IMR-90 (cell line): Measurements from ENCODE around the gene CABP4. TPM values are rescaled to one million over a fixed set of nuclear protein-coding genes. Genes with fewer than 3 reads are reported as not detected.

ENCODE experiments used
- ATAC-seq: fragments of 200-7000 bp; cut with Tn5 transposase; 2 replicates; pipeline ENCODE4 v1.9.1; 2020; ENCODE audit warnings: low read depth, mild to moderate bottlenecking, moderate library complexity
- BruUV-seq: library from RNA; stranded (reverse); fragments of 400-500 nt; replicated peaks from 2 replicates; lab custom pipeline; 2021; lab: Mats Ljungman, UMichigan
- CTCF ChIA-PET: fragments of 300-600 bp; formaldehyde crosslinking; extraction: SDS; loops from one replicate; lab custom pipeline; 2021; ENCODE audit warnings: antibody characterized with exemption; lab: Yijun Ruan, JAX
- POLR2A ChIA-PET: fragments of 300-600 bp; sonication (Branson Sonifier 250); formaldehyde crosslinking; loops from one replicate; lab custom pipeline; 2022; ENCODE audit warnings: antibody characterized with exemption; ENCODE audit not compliant: unreplicated experiment; lab: Charles Lee
- DNase-seq: peaks from one replicate; pipeline ENCODE4 v3.0.0; 2013
- H2AFZ ChIP-seq: replicated peaks from 2 replicates; pipeline ENCODE3; 2013; ENCODE audit warnings: low read length, mild to moderate bottlenecking; ENCODE audit not compliant: poor library complexity
- H2AK5ac ChIP-seq: 2 replicates; pipeline ENCODE4 v1.6.1; 2013; ENCODE audit warnings: low read depth, low read length, inconsistent platforms
- H2AK9ac ChIP-seq: replicated peaks from 2 replicates; pipeline ENCODE3; 2013; ENCODE audit warnings: mild to moderate bottlenecking, low read depth, low read length, moderate library complexity; ENCODE audit not compliant: poor library complexity
- H2BK120ac ChIP-seq: 2 replicates; pipeline ENCODE4 v1.6.1; 2013; ENCODE audit warnings: low read depth, low read length, inconsistent platforms
- H2BK15ac ChIP-seq: 3 replicates; pipeline ENCODE4 v1.6.1; 2013; ENCODE audit warnings: low read depth, low read length, inconsistent platforms
- H2BK20ac ChIP-seq: 2 replicates; pipeline ENCODE4 v1.6.1; 2013; ENCODE audit warnings: low read depth, mild to moderate bottlenecking, inconsistent platforms, low read length, moderate library complexity
- H2BK5ac ChIP-seq: 2 replicates; pipeline ENCODE4 v1.6.1; 2013; ENCODE audit warnings: mild to moderate bottlenecking, low read depth, low read length, inconsistent platforms; ENCODE audit not compliant: poor library complexity, severe bottlenecking
- H3K14ac ChIP-seq: replicated peaks from 2 replicates; pipeline ENCODE4 v1.6.1; 2013; ENCODE audit warnings: low read depth, low read length, inconsistent platforms
- H3K18ac ChIP-seq: 2 replicates; pipeline ENCODE4 v1.6.1; 2013; ENCODE audit warnings: low read depth, low read length, control low read depth
- H3K23ac ChIP-seq: 2 replicates; pipeline ENCODE4 v1.6.1; 2013; ENCODE audit warnings: low read depth, low read length, inconsistent platforms
- H3K27ac ChIP-seq: 2 replicates; pipeline ENCODE4 v1.5.1; 2013; ENCODE audit warnings: mild to moderate bottlenecking, control low read depth, low read length; ENCODE audit not compliant: insufficient read depth
- H3K27me3 ChIP-seq: 2 replicates; pipeline ENCODE4 v1.6.1; 2013; ENCODE audit warnings: low read length; ENCODE audit not compliant: control insufficient read depth, insufficient read depth
- H3K36me3 ChIP-seq: 2 replicates; pipeline ENCODE4 v1.6.1; 2013; ENCODE audit warnings: low read length, mixed read lengths; ENCODE audit not compliant: control insufficient read depth, insufficient read depth
- H3K4ac ChIP-seq: 2 replicates; pipeline ENCODE4 v1.6.1; 2013; ENCODE audit warnings: low read depth, low read length, inconsistent platforms
- H3K4me1 ChIP-seq: 2 replicates; pipeline ENCODE4 v1.6.1; 2013; ENCODE audit warnings: low read length, mixed read lengths; ENCODE audit not compliant: control insufficient read depth, insufficient read depth
- H3K4me2 ChIP-seq: 2 replicates; pipeline ENCODE4 v1.6.1; 2013; ENCODE audit warnings: low read depth, mild to moderate bottlenecking, control low read depth, low read length, moderate library complexity
- H3K4me3 ChIP-seq: 2 replicates; pipeline ENCODE4 v1.5.1; 2013; ENCODE audit warnings: low read depth, mild to moderate bottlenecking, control low read depth, low read length, moderate library complexity; ENCODE audit not compliant: insufficient read depth
- H3K56ac ChIP-seq: 2 replicates; pipeline ENCODE4 v1.6.1; 2013; ENCODE audit warnings: low read length, inconsistent platforms; ENCODE audit not compliant: insufficient read depth; ENCODE audit errors: extremely low read depth
- H3K79me1 ChIP-seq, 2 experiments: 2 replicates each; pipeline ENCODE4 v1.6.1; 2013; ENCODE audit warnings: low read length in 2 of 2, inconsistent platforms in 1 of 2, low read depth in 1 of 2
- H3K9ac ChIP-seq: 2 replicates; pipeline ENCODE4 v1.6.1; 2013; ENCODE audit warnings: low read depth, low read length, control low read depth
- H3K9me1 ChIP-seq: 2 replicates; pipeline ENCODE4 v1.6.1; 2013; ENCODE audit warnings: low read length, inconsistent platforms; ENCODE audit not compliant: insufficient read depth
- H3K9me3 ChIP-seq: 2 replicates; pipeline ENCODE4 v1.6.1; 2013; ENCODE audit warnings: low read length; ENCODE audit not compliant: control insufficient read depth, insufficient read depth
- H4K20me1 ChIP-seq: 2 replicates; pipeline ENCODE4 v1.6.1; 2013; ENCODE audit warnings: low read length, inconsistent platforms; ENCODE audit not compliant: insufficient read depth
- H4K5ac ChIP-seq: 2 replicates; pipeline ENCODE4 v1.6.1; 2013; ENCODE audit warnings: mild to moderate bottlenecking, low read depth, low read length, control low read depth
- H4K8ac ChIP-seq, 2 experiments: 2 replicates each; pipeline ENCODE4 v1.6.1; 2013; ENCODE audit warnings: low read depth in 2 of 2, low read length in 2 of 2, control low read depth in 1 of 2, inconsistent platforms in 1 of 2
- H4K91ac ChIP-seq: 2 replicates; pipeline ENCODE4 v1.6.1; 2013; ENCODE audit warnings: low read depth, low read length, inconsistent platforms; ENCODE audit not compliant: insufficient read depth
- BHLHE40 ChIP-seq: fragments of 150-350 bp; IDR thresholded peaks from 2 replicates; pipeline ENCODE4 v1.6.1; 2016; ENCODE audit warnings: mild to moderate bottlenecking, low read depth, low read length
- CEBPB ChIP-seq: IDR thresholded peaks from 2 replicates; pipeline ENCODE4 v1.6.1; 2012; ENCODE audit warnings: low read depth, low read length, improper control_type of control experiment
- CTCF ChIP-seq: conservative IDR thresholded peaks from 2 replicates; pipeline ENCODE4 v1.5.1; 2012; ENCODE audit warnings: mild to moderate bottlenecking, low read depth, low read length, improper control_type of control experiment
- MAFK ChIP-seq: IDR thresholded peaks from 2 replicates; pipeline ENCODE4 v1.6.1; 2012; ENCODE audit warnings: low read depth, low read length, improper control_type of control experiment
- MAZ ChIP-seq: IDR thresholded peaks from 2 replicates; pipeline ENCODE4 v1.6.1; 2012; ENCODE audit warnings: low read depth, mild to moderate bottlenecking, low read length, improper control_type of control experiment, moderate library complexity, borderline replicate concordance
- NFE2L2 ChIP-seq: fragments of 150-350 bp; IDR thresholded peaks from 2 replicates; pipeline ENCODE4 v1.6.1; 2016; ENCODE audit warnings: low read depth, mild to moderate bottlenecking, low read length
- POLR2A ChIP-seq: IDR thresholded peaks from 2 replicates; pipeline ENCODE4 v1.6.1; 2012; ENCODE audit warnings: mild to moderate bottlenecking, low read depth, low read length
- RAD21 ChIP-seq: IDR thresholded peaks from 2 replicates; pipeline ENCODE4 v1.6.1; 2012; ENCODE audit warnings: low read length, improper control_type of control experiment
- SMC3 ChIP-seq: fragments of 150-350 bp; IDR thresholded peaks from 2 replicates; pipeline ENCODE4 v1.6.1; 2016; ENCODE audit warnings: low read depth, mild to moderate bottlenecking, antibody characterized with exemption, low read length, moderate library complexity
- USF2 ChIP-seq: fragments of 150-350 bp; IDR thresholded peaks from 2 replicates; pipeline ENCODE4 v1.6.1; 2017; ENCODE audit warnings: mild to moderate bottlenecking, antibody characterized with exemption, low read length, low read depth
- WGBS, 2 experiments: methylation state at CpG; one replicate each; pipeline versions ENCODE4 v1.1.5 to v1.1.7; 2013; ENCODE audit warnings: missing lambda C conversion rate in 2 of 2; ENCODE audit not compliant: insufficient read length in 1 of 2; ENCODE audit errors: extremely low coverage in 2 of 2; 5-methylcytosine and 5-hydroxymethylcytosine counted together
- dilution Hi-C: fragments of 300-500 bp; cut with HindIII; formaldehyde crosslinking; loops from one replicate; pipeline ENCODE4 v1.14.3; 2018; ENCODE audit warnings: low sequenced_read_pairs; ENCODE audit not compliant: unreplicated experiment
- in situ Hi-C: fragments of 300-500 bp; cut with MboI; formaldehyde crosslinking; loops from 3 replicates; pipeline ENCODE4 v1.14.3; 2019; ENCODE audit warnings: low sequenced_read_pairs, inconsistent platforms, mixed read lengths
- intact Hi-C: fragments of 100-400 bp; cut with micrococcal nuclease; formaldehyde crosslinking; loops from 2 replicates; pipeline ENCODE4 v1.10.0; 2022
- polyA plus RNA-seq, 3 experiments: library from polyadenylated mRNA; depleted of rRNA; stranded (reverse); fragments of >200 nt; gene quantifications; 2 replicates each; pipeline ENCODE4 v1.2.3, GENCODE V29; 2012; ENCODE audit warnings: low replicate concordance in 1 of 3
- total RNA-seq: library from RNA; depleted of rRNA; stranded (reverse); fragments of >200 nt; gene quantifications from 2 replicates; pipeline ENCODE4 v1.2.3, GENCODE V29; 2012

Gene CABP4
- total and polyA plus RNA-seq, 2 of the 4 experiments (the other 2 are of a cell fraction) = not detected

GRCh38 chr11:67450796-67451657, 4.1 kb upstream of the CABP4 start:
- no peak overlapping the region for H2BK5ac ChIP-seq
- H3K23ac ChIP-seq = no peak overlapping the region
- no peak overlapping the region for H2AK9ac ChIP-seq
- in situ Hi-C loops (no loop called here), intact Hi-C loops (no loop called here), dilution Hi-C loops (no loop called here)
- no peaks in the 10 kb centered on the region for H3K79me1 ChIP-seq
- no peak overlapping the region for H4K5ac ChIP-seq
- ATAC-seq (no peak), DNase-seq (no peak)
- BruUV-seq = no TSS peak
- no peak overlapping the region for H3K9ac ChIP-seq
- H3K56ac ChIP-seq = no peak overlapping the region
- no peaks in the 10 kb centered on the region for H4K20me1 ChIP-seq
- ChIA-PET CTCF (no interaction called here), POLR2A (no interaction called here)
- no peak overlapping the region for H3K27ac ChIP-seq
- WGBS, 2 experiments = 71% methylated on average over 8 of the region's 25 CpGs; no CpG with 5 or more reads in 1 of the 2 experiments
- H4K91ac ChIP-seq = no peak overlapping the region
- H3K4me2 ChIP-seq = no peak overlapping the region
- H2AFZ ChIP-seq = no peak overlapping the region
- no peaks in the 10 kb centered on the region for H3K36me3 ChIP-seq
- no peak overlapping the region for H2BK120ac ChIP-seq
- no peak overlapping the region for H4K8ac ChIP-seq
- no peak overlapping the region for H2BK20ac ChIP-seq
- H3K27me3 ChIP-seq = peaks cover 11% of the 10 kb centered on the region; the same call in 1 of the 2 replicates
- no peak for TF ChIP-seq CTCF
- TF ChIP-seq NFE2L2 = no peak
- no peak for TF ChIP-seq RAD21
- TF ChIP-seq SMC3 = no peak
- no peak for TF ChIP-seq USF2
- TF ChIP-seq MAFK = no peak
- no peak for TF ChIP-seq CEBPB
- TF ChIP-seq BHLHE40 = no peak
- TF ChIP-seq POLR2A = no peak
- TF ChIP-seq MAZ = no peak
- no peak overlapping the region for H3K14ac ChIP-seq
- no peaks in the 10 kb centered on the region for H3K9me1 ChIP-seq
- H3K9me3 ChIP-seq = no peaks in the 10 kb centered on the region
- no peak overlapping the region for H2BK15ac ChIP-seq
- H3K4me1 ChIP-seq = no peaks in the 10 kb centered on the region
- H3K4ac ChIP-seq = no peak overlapping the region
- H3K18ac ChIP-seq = no peak overlapping the region
- no peak overlapping the region for H2AK5ac ChIP-seq
- no peak overlapping the region for H3K4me3 ChIP-seq
